Gastroesophageal sphincter (tissue), 3 donors: Measurements from ENCODE around the gene TPST2.

Experiments
- EP300 ChIP-seq: sonication (generic); formaldehyde crosslinking; IDR thresholded peaks from one replicate; pipeline ENCODE4 v1.6.1; 2017; ENCODE audit warnings: antibody characterized with exemption, mild to moderate bottlenecking
- TF ChIP-seq, protein P1 (sequence below), 4 experiments: fragments of 200-600 bp in 2 of 4; fragments of 450-650 bp in 2 of 4; sonication (generic) in 1 of 4; IDR thresholded peaks; one replicate each; pipeline ENCODE4 v1.5.1; 2017 to 2019; ENCODE audit warnings: antibody characterized with exemption in 4 of 4, mild to moderate bottlenecking in 2 of 4, moderate library complexity in 2 of 4

DNA sequence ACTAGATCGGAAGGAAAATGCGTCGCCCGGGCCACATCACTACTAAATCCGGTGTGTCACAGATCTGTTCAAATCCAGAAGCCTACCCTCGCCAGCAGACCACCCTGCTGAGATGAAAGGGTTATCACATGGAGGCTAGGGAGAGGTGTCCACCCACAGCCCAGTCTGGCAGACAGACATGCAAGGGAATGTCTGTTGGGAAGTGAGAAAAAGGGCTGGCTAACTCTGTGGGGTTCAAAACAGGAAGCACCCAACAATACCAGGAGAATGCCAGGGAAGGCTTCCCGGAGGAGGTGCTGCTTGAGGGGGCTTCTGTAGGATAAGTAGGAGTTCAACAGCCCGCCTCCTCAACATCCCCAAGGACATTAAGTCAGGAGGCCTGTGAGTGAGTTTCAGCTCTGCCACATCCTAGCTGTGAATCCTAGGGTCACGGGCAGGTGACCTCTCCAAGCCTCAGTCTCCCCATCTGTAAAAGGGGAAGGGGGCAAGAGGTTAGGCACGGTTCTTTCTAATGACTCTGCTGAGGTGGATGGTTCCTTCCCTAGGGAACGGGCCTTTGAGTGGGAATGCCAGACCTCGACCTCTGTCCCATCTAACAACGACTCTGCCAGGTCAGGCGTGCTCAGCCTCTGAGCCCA is 1.1 kb downstream of the TPST2 start:
- no peak for TF ChIP-seq EP300
- TF ChIP-seq, protein P1, sequence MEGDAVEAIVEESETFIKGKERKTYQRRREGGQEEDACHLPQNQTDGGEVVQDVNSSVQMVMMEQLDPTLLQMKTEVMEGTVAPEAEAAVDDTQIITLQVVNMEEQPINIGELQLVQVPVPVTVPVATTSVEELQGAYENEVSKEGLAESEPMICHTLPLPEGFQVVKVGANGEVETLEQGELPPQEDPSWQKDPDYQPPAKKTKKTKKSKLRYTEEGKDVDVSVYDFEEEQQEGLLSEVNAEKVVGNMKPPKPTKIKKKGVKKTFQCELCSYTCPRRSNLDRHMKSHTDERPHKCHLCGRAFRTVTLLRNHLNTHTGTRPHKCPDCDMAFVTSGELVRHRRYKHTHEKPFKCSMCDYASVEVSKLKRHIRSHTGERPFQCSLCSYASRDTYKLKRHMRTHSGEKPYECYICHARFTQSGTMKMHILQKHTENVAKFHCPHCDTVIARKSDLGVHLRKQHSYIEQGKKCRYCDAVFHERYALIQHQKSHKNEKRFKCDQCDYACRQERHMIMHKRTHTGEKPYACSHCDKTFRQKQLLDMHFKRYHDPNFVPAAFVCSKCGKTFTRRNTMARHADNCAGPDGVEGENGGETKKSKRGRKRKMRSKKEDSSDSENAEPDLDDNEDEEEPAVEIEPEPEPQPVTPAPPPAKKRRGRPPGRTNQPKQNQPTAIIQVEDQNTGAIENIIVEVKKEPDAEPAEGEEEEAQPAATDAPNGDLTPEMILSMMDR (IDR thresholded peaks at IDR 0.05), result no peak
